ENCODE measurements around the gene PTPRF.

- TF ChIP-seq CTCF (conservative IDR thresholded peaks at IDR 0.05 in 1 of 2, IDR thresholded peaks at IDR 0.05 in 1 of 2; ENCODE audit: extremely low read depth in 1 of 2, insufficient read depth in 1 of 2, low read depth in 1 of 2, low read length in 2 of 2) (no peak), EZH2 (IDR thresholded peaks at IDR 0.05; ENCODE audit: borderline replicate concordance, low read length) (no peak)
These were observed 39.6 kb downstream of the PTPRF start for GRCh38 chr1:43570277-43570676.

Measured in mammary epithelial cell (primary cell).